Smooth muscle cell (in vitro differentiated cells): ENCODE data around the gene SHISA9. TPM values are rescaled to one million over a fixed set of nuclear protein-coding genes. Genes with fewer than 3 reads are reported as not detected.

ENCODE experiments used
- DNase-seq: peaks from one replicate; lab custom pipeline; 2025; ENCODE audit not compliant: unreplicated experiment; lab: John Stamatoyannopoulos, UW
- H2AFZ ChIP-seq: fragments of 200-600 bp; sonication (generic); 2 replicates; pipeline ENCODE4 v1.6.0; 2016; ENCODE audit warnings: antibody characterized with exemption, low read depth, mild to moderate bottlenecking
- H3F3A ChIP-seq: fragments of 200-600 bp; sonication (generic); 2 replicates; pipeline ENCODE4 v1.6.0; 2017; ENCODE audit warnings: antibody characterized with exemption, low read depth
- H3K27ac ChIP-seq: fragments of 200-600 bp; sonication (generic); 2 replicates; pipeline ENCODE4 v1.5.1; 2016; ENCODE audit warnings: low read depth, mild to moderate bottlenecking
- H3K27me3 ChIP-seq: fragments of 200-600 bp; sonication (generic); 2 replicates; pipeline ENCODE4 v1.6.1; 2016; ENCODE audit warnings: low read depth, mild to moderate bottlenecking
- H3K36me3 ChIP-seq: fragments of 200-600 bp; sonication (generic); 2 replicates; pipeline ENCODE4 v1.5.1; 2016; ENCODE audit warnings: low read depth
- H3K4me1 ChIP-seq: fragments of 200-600 bp; sonication (generic); 2 replicates; pipeline ENCODE4 v1.5.1; 2016; ENCODE audit warnings: low read depth
- H3K4me2 ChIP-seq: fragments of 200-600 bp; sonication (generic); 2 replicates; pipeline ENCODE4 v1.6.0; 2016; ENCODE audit warnings: mild to moderate bottlenecking
- H3K4me3 ChIP-seq: fragments of 200-600 bp; sonication (generic); 2 replicates; pipeline ENCODE4 v1.5.1; 2016; ENCODE audit warnings: mild to moderate bottlenecking
- H3K79me2 ChIP-seq: fragments of 200-600 bp; sonication (generic); 2 replicates; pipeline ENCODE4 v1.6.0; 2016; ENCODE audit warnings: low read depth, mild to moderate bottlenecking
- H3K9ac ChIP-seq: fragments of 200-600 bp; sonication (generic); 2 replicates; pipeline ENCODE4 v1.6.0; 2016; ENCODE audit warnings: low read depth
- H3K9me3 ChIP-seq: fragments of 200-600 bp; sonication (generic); replicated peaks from 2 replicates; pipeline ENCODE4 v1.5.1; 2016; ENCODE audit warnings: low read depth
- H4K20me1 ChIP-seq: fragments of 200-600 bp; sonication (generic); 2 replicates; pipeline ENCODE4 v1.6.0; 2016; ENCODE audit warnings: low read depth
- CTCF ChIP-seq: fragments of 200-600 bp; sonication (generic); IDR thresholded peaks from 2 replicates; pipeline ENCODE4 v1.5.1; 2017; ENCODE audit warnings: borderline replicate concordance, mild to moderate bottlenecking, antibody characterized with exemption; ENCODE audit not compliant: insufficient read depth, poor library complexity, severe bottlenecking
- WGBS: methylation state at CpG from one replicate; pipeline ENCODE4 v1.1.7; 2016; ENCODE audit warnings: low lambda C conversion rate; 5-methylcytosine and 5-hydroxymethylcytosine counted together
- polyA plus RNA-seq: library from polyadenylated mRNA; unstranded; fragments of >200 nt; fragmentation: Nextera tagmentation; extraction: Ambion mirVana; gene quantifications from 2 replicates; pipeline ENCODE4 v1.2.1, GENCODE V29; 2016
- total RNA-seq: library from RNA; depleted of rRNA; stranded (reverse); fragments of >200 nt; gene quantifications from 2 replicates; pipeline ENCODE4 v1.2.3, GENCODE V29; 2014

Gene SHISA9
- total and polyA plus RNA-seq, 2 experiments from 2014 or later = 0.09 TPM; not detected in 1

GRCh38 chr16:13099822-13100221 lies 198.4 kb downstream of the SHISA9 start:
- H3K9me3 ChIP-seq = no peaks in the 10 kb centered on the region

GRCh38 chr16:13100970-13101369 lies 199.6 kb downstream of the SHISA9 start:
- Histone ChIP-seq H3F3A (no peaks in the 10 kb centered on the region), H3K4me3 (no peak overlapping the region), H3K4me2 (no peak overlapping the region), H3K4me1 (no peaks in the 10 kb centered on the region), H2AFZ (no peak overlapping the region), H3K79me2 (no peaks in the 10 kb centered on the region), H3K9me3 (no peaks in the 10 kb centered on the region), H3K36me3 (no peaks in the 10 kb centered on the region), H4K20me1 (no peaks in the 10 kb centered on the region), H3K27me3 (no peaks in the 10 kb centered on the region), H3K9ac (no peak overlapping the region), H3K27ac (no peak overlapping the region)
- WGBS = 92% methylated on average over 6 of the region's 6 CpGs
- no peak for DNase-seq
- no peak for TF ChIP-seq CTCF

More at GRCh38 chr16:13099822-13100221, 198.4 kb downstream of the SHISA9 start:
- no peaks in the 10 kb centered on the region for H3F3A ChIP-seq
- no peak overlapping the region for H3K9ac ChIP-seq
- no peak overlapping the region for H3K4me2 ChIP-seq
- no peak overlapping the region for H3K27ac ChIP-seq
- H3K4me1 ChIP-seq = no peaks in the 10 kb centered on the region
- H2AFZ ChIP-seq = no peak overlapping the region
- no peaks in the 10 kb centered on the region for H3K79me2 ChIP-seq
- no peaks in the 10 kb centered on the region for H4K20me1 ChIP-seq
- no peak for DNase-seq
- H3K27me3 ChIP-seq = no peaks in the 10 kb centered on the region
- TF ChIP-seq CTCF = no peak
- H3K4me3 ChIP-seq = no peak overlapping the region
- WGBS = 7% methylated on average over 2 of the region's 2 CpGs
- no peaks in the 10 kb centered on the region for H3K36me3 ChIP-seq

- Histone ChIP-seq H3K4me3 (no peak overlapping the region), H3K4me1 (no peaks in the 10 kb centered on the region), H3F3A (no peaks in the 10 kb centered on the region), H3K9ac (no peak overlapping the region), H3K36me3 (no peaks in the 10 kb centered on the region), H3K4me2 (no peak overlapping the region), H3K79me2 (no peaks in the 10 kb centered on the region), H3K27ac (no peak overlapping the region), H2AFZ (no peak overlapping the region), H3K27me3 (no peaks in the 10 kb centered on the region), H3K9me3 (no peaks in the 10 kb centered on the region), H4K20me1 (no peaks in the 10 kb centered on the region)
- DNase-seq = no peak
- no peak for TF ChIP-seq CTCF
- WGBS = 97% methylated on average over 3 of the region's 3 CpGs
Observed at GRCh38 chr16:13101828-13102227, 200.4 kb downstream of the SHISA9 start.

GRCh38 chr16:13102401-13102800 lies 201.0 kb downstream of the SHISA9 start:
- no peak overlapping the region for H3K4me2 ChIP-seq
- H4K20me1 ChIP-seq = no peaks in the 10 kb centered on the region
- H3K27me3 ChIP-seq = no peaks in the 10 kb centered on the region
- TF ChIP-seq CTCF = no peak
- H2AFZ ChIP-seq = no peak overlapping the region
- no peaks in the 10 kb centered on the region for H3K4me1 ChIP-seq
- no peaks in the 10 kb centered on the region for H3K79me2 ChIP-seq
- DNase-seq = no peak
- no peak overlapping the region for H3K4me3 ChIP-seq
- H3K36me3 ChIP-seq = no peaks in the 10 kb centered on the region
- H3K9me3 ChIP-seq = no peaks in the 10 kb centered on the region
- H3K9ac ChIP-seq = no peak overlapping the region
- H3K27ac ChIP-seq = no peak overlapping the region
- WGBS = 84% methylated on average over 5 of the region's 5 CpGs
- H3F3A ChIP-seq = no peaks in the 10 kb centered on the region
